ENCODE data around the gene SLC10A6.

Gene SLC10A6

GRCh38 chr4:86845593-86845992 is 3.6 kb downstream of the SLC10A6 start:
- no peaks in the 10 kb centered on the region for H3K36me3 ChIP-seq (replicated peaks)
- TF ChIP-seq, protein P1, sequence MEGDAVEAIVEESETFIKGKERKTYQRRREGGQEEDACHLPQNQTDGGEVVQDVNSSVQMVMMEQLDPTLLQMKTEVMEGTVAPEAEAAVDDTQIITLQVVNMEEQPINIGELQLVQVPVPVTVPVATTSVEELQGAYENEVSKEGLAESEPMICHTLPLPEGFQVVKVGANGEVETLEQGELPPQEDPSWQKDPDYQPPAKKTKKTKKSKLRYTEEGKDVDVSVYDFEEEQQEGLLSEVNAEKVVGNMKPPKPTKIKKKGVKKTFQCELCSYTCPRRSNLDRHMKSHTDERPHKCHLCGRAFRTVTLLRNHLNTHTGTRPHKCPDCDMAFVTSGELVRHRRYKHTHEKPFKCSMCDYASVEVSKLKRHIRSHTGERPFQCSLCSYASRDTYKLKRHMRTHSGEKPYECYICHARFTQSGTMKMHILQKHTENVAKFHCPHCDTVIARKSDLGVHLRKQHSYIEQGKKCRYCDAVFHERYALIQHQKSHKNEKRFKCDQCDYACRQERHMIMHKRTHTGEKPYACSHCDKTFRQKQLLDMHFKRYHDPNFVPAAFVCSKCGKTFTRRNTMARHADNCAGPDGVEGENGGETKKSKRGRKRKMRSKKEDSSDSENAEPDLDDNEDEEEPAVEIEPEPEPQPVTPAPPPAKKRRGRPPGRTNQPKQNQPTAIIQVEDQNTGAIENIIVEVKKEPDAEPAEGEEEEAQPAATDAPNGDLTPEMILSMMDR (IDR thresholded peaks at IDR 0.05; ENCODE audit: low read depth, low read length, missing control alignments), result no peak
- in situ Hi-C loops (cut with HindIII; ENCODE audit: low pct_ligation_motif_present, low sequenced_read_pairs), result no loop called here
- H3K27ac ChIP-seq, result no peak overlapping the region
- no peak for DNase-seq
- H3K4me3 ChIP-seq (ENCODE audit: low read depth, low read length), result no peak overlapping the region
- no peaks in the 10 kb centered on the region for H3K27me3 ChIP-seq (replicated peaks)

GRCh38 chr4:86841309-86841708 is 7.9 kb downstream of the SLC10A6 start:
- Histone ChIP-seq H3K36me3 (replicated peaks) (no peaks in the 10 kb centered on the region), H3K27me3 (replicated peaks) (no peaks in the 10 kb centered on the region), H3K27ac (no peak overlapping the region), H3K4me3 (ENCODE audit: low read depth, low read length) (no peak overlapping the region)
- in situ Hi-C loops (cut with HindIII; ENCODE audit: low pct_ligation_motif_present, low sequenced_read_pairs), result no loop called here
- TF ChIP-seq, protein P1 (IDR thresholded peaks at IDR 0.05; ENCODE audit: low read depth, low read length, missing control alignments), result no peak
- DNase-seq, result no peak

- no peak for DNase-seq
- in situ Hi-C loops (cut with HindIII; ENCODE audit: low pct_ligation_motif_present, low sequenced_read_pairs), result no loop called here
- Histone ChIP-seq H3K27ac (no peak overlapping the region), H3K36me3 (replicated peaks) (no peaks in the 10 kb centered on the region), H3K4me3 (ENCODE audit: low read depth, low read length) (no peak overlapping the region), H3K27me3 (replicated peaks) (no peaks in the 10 kb centered on the region)
- TF ChIP-seq, protein P1 (IDR thresholded peaks at IDR 0.05; ENCODE audit: low read depth, low read length, missing control alignments), result no peak
Measured at GRCh38 chr4:86840858-86841257, 8.3 kb downstream of the SLC10A6 start.

DNA sequence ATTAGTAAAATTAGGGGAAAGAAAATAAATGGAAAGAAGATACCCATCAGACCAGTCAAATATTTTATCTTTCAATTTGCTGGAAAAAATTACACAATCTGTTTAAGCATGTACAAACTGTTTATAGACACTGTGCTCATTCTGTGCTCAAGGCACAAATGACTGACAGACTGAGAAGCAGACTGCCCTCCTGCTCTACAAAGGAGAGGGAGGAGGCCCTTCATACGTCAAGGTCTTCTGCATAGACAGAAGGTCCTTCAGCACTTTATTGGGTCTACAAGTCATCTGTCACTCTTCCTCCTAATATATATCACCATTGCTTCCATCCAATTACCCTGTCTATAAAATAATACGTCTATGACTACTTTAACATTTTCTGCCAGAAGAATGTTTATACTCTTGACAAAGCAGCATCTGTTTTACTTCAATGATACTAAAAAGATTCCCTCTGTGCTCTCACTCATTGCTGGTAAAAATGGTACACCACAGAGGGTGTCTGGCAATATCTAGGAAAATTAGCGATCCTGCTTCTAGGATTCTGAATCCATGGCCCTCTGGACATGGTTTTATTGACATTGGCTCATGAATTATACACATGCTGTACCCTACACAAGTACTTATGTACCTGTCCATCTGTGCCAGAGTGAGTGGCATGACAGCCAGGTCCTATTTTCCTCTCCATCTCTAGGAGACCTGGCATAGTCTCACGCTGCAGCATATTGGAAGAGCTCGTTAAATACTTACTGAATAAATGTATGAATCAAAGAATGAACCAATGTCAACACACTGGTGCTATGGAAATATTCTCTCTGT is 11.3 kb downstream of the SLC10A6 start:
- H3K36me3 ChIP-seq (replicated peaks), result no peaks in the 10 kb centered on the region
- no peaks in the 10 kb centered on the region for H3K27me3 ChIP-seq (replicated peaks)
- DNase-seq, result no peak
- in situ Hi-C loops (cut with HindIII; ENCODE audit: low pct_ligation_motif_present, low sequenced_read_pairs), result no loop called here
- no peak overlapping the region for H3K27ac ChIP-seq
- TF ChIP-seq, protein P1 (IDR thresholded peaks at IDR 0.05; ENCODE audit: low read depth, low read length, missing control alignments), result no peak
- H3K4me3 ChIP-seq (ENCODE audit: low read depth, low read length), result no peak overlapping the region

DNA sequence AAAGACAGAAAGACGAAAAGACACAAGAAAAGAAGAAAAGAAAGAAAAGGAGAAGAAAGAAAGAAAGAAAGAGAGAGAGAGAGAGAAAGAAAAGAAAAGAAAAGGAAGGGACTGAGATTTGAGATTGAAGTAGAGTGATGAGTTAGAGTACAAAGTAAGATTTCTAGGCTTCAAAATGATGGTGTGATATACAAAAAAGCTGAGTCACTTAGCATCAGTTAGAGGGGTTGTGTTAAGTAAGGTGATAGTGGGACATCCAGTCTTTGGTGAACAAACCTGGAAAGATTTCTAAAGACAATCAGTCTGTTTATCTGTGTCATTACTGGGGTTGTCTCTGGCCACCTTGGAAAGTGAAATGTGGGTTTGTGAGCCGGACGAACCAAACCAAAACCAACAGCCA is 13.5 kb downstream of the SLC10A6 start:
- in situ Hi-C loops (cut with HindIII; ENCODE audit: low pct_ligation_motif_present, low sequenced_read_pairs), result no loop called here
- no peak overlapping the region for H3K4me3 ChIP-seq (ENCODE audit: low read depth, low read length)
- H3K27me3 ChIP-seq (replicated peaks), result no peaks in the 10 kb centered on the region
- no peak overlapping the region for H3K27ac ChIP-seq
- DNase-seq, result no peak
- no peaks in the 10 kb centered on the region for H3K36me3 ChIP-seq (replicated peaks)
- TF ChIP-seq, protein P1 (IDR thresholded peaks at IDR 0.05; ENCODE audit: low read depth, low read length, missing control alignments), result no peak

DNA sequence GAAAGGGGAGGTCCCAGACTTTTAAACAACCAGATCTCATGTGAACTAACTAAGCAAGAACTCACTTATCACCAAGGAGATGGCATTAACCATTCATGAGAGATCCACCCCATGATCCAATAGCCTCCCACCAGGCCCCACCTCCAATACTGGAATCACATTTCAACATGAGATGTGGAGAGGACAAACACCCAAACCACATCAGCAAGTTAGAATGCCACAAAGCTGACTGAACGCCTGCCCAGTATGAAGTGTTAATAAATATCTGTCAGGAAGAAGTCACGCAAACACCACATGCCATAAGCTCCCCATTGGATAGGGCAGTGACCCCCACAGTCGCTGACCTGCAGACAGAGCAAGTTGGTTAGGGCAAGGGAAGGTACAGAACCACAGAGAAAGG is 14.3 kb downstream of the SLC10A6 start:
- H3K27ac ChIP-seq, result no peak overlapping the region
- TF ChIP-seq, protein P1 (IDR thresholded peaks at IDR 0.05; ENCODE audit: low read depth, low read length, missing control alignments), result no peak
- H3K27me3 ChIP-seq (replicated peaks), result no peaks in the 10 kb centered on the region
- peak; percentile 38 for DNase-seq
- in situ Hi-C loops (cut with HindIII; ENCODE audit: low pct_ligation_motif_present, low sequenced_read_pairs), result no loop called here
- H3K36me3 ChIP-seq (replicated peaks), result no peaks in the 10 kb centered on the region
- H3K4me3 ChIP-seq (ENCODE audit: low read depth, low read length), result no peak overlapping the region
